Activated T-helper 1 cell treated with Interleukin-2 at 50 U/mL for 16 hours (primary cell): ENCODE data around the gene TMEM242.

Experiments used
- DNase-seq: peaks from one replicate; pipeline ENCODE4 v3.0.0-alpha.2; 2020; ENCODE audit warnings: low read depth

The TMEM242 gene

DNA sequence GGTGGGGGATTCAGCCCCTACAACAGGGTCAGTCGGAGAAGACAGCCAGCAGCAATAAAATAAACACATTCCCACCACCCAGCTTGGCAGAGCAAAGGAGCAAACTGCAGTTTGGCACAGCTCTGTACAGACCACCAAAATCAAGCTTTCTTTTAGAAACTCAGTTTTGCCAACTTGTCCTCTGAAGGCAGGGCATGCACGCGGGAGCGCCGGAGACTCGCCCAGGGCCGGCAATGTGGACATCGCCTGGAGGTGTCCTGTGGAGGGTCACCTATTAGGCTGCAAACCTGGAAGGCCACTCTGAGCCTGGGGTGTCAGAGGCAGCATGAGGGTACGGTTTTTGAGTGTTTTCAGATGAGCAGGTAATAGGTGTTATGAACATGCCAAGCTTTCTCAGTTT is 34.7 kb downstream of the TMEM242 start:
- no peak for DNase-seq

DNA sequence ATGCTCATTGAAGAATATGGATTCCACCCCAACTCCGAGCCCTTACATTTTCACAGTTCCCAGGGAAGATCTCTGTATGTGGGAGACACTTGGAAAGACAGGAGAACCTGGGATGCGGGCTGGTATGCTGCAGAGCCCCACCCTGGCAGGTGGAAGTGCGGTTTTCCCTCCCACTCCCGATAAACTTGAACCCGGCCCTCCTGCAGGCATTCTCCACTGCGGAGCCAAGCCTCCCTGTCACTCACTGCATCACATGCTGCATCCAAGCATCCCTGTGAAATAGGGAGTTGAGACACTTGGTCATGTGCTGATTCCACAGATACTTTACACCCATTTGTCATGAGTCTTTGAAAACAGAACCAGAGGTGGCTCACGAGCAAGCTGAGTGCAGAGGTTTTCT is 35.4 kb downstream of the TMEM242 start:
- no peak for DNase-seq

GRCh38 chr6:157287247-157287850 is 36.0 kb downstream of the TMEM242 start:
- DNase-seq, result no peak

- no peak for DNase-seq
Measured at GRCh38 chr6:157285422-157285779, 37.9 kb downstream of the TMEM242 start.

GRCh38 chr6:157284738-157285421 is 38.4 kb downstream of the TMEM242 start:
- DNase-seq, result no peak

DNA sequence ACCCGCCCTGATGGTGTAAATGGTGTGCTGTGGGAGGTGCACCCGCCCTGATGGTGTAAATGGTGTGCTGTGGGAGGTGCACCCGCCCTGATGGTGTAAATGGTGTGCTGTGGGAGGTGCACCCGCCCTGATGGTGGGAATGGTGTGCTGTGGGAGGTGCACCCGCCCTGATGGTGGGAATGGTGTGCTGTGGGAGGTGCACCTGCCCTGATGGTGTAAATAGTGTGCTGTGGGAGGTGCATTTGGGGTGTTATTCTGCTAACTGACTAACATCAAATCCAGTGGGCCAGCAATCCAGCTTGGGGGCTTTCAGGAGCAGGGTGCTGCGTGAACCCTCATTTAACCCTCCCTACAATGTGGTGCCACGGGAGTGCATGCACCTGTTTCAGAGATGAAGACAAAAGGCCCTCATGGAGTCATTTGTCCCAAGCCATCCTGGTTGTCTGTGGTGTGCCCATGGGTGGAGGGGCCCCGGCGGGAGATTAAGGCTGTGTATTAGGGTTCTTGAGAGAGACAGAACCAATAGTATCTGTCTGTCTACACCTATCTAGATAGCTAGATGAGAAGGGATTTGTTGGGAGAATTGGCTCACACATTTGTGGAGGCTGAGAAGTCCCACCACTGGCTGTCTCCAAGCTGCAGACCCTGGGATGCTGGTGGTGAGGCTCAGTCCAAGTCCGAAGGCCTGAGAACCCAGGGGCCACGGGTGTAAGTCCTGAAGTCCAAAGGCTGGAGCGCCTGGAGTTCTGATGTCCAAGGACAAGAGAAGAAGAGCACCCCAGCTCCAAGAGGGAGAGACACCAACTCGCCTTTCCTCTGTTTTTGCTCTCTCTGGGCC is 39.2 kb downstream of the TMEM242 start:
- DNase-seq, result no peak

- DNase-seq, result no peak
Measured at GRCh38 chr6:157283330-157283898, 39.9 kb downstream of the TMEM242 start.

GRCh38 chr6:157282284-157282683 is 41.0 kb downstream of the TMEM242 start:
- no peak for DNase-seq

- no peak for DNase-seq
Measured at GRCh38 chr6:157281570-157281969, 41.7 kb downstream of the TMEM242 start.

- no peak for DNase-seq
Measured at GRCh38 chr6:157280947-157281346, 42.4 kb downstream of the TMEM242 start.

DNA sequence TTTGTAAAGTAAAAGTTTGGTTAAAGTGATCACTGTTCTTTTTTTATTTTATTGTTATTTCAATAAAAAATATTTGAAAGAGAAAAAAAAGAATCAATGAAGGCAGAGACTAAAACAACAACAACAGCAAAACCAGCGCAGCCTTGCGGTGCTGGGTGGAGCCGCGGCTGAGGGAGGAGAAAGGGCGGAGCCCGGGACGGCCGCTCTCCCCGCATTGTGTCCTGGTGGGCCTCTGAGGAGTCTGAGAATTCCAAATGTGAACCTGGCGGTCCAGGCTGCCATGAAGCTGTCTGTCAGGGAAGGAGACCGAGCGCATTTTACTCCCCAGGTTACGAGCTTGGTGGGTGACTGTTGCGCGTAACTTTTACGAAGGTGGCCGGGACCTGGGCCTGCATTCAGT is 43.2 kb downstream of the TMEM242 start:
- DNase-seq, result no peak

DNA sequence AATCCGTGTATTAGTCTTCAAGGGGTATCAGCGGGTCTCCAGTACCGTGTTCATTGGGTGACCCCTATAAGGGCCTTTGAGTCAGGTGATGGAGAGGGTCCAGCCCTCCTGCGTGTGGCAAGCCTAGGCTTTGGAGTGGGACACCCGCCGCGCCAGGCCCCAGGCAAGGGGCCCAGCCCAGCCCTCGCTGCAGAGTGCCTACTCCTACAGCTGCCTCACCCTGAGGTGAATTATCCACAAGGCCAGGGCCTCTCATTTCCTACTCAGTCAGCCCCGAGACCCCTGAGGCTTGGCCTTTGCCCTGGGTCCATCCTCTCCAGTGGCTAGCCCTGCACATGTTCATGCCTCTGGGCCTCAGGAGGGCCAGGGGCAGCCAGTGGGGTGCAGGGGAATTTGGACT is 45.1 kb downstream of the TMEM242 start:
- no peak for DNase-seq

DNA sequence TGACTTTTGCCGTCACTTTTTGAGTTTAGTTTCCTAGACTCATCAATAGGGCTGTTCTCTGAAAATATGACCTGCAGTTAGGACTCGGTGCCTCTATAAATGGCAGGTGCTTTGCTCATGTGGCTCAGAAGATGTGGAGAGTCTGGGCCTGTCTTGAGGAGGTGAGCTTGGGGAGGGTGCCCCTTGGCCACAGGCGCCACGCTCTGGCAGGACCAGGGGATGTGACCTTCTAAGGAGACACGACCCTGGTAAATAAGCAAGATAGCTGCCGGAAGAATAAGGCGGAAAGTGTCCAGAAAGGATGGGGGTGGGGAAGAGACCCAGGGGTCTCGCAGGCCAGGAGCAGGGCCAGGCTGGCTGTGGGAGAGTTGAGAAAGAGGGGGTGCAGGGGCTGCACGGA is 46.6 kb downstream of the TMEM242 start:
- DNase-seq, result no peak

DNA sequence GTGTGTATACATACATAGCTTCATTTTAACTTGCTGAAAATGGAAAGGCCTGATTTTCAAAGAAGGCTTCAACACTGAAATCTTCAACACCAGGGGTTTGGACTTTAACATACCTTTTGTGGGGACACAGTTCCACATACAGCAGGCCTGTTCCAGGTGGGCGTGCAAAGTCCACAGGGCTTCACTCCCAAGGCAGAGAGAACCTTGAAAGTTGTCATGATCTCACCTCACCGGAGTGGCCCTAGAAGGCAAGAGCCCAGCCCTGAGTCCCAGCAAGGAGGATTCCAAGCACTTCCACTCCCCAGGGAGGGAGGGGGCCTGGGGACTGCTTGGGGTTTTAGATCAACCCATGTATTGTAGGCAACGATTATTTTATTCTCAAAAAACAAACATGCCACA is 47.2 kb downstream of the TMEM242 start:
- DNase-seq, result no peak

- peak; percentile 75 for DNase-seq
Measured at GRCh38 chr6:157274471-157275226, 48.7 kb downstream of the TMEM242 start.

DNA sequence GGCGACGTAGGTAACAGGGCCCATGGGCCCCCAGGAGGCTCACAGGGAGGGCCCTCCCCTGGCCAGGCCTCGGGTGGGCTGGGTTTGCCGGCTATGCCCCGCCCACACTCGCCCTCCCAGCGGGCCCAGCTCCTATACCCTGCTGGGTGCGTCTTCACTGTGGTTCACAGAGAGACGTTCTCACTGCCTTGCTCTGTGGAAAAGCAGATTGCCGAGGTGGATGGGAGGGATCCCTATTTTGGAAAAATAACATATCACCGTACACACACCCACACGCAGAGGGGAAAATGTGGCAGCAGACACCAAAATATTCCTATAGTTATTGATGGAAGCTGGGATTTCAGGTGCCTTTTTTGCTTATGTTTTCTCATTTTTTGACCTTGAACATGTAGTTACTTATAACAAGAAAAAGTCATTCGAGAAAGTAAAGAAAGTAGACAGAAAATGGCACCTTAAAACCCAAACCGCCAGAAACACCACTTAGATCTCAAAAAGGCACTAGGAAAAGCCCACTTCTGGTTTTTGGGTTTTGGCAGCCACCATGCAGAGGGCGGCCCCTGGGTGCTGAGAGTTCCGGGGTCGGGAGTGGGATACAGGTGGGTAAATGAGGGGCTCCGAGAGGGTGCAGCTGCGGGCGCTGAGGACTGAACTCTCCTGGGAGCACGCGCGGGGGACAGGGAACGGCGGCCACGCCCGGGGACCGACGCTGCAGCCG is 49.4 kb downstream of the TMEM242 start:
- peak; percentile 49 for DNase-seq

DNA sequence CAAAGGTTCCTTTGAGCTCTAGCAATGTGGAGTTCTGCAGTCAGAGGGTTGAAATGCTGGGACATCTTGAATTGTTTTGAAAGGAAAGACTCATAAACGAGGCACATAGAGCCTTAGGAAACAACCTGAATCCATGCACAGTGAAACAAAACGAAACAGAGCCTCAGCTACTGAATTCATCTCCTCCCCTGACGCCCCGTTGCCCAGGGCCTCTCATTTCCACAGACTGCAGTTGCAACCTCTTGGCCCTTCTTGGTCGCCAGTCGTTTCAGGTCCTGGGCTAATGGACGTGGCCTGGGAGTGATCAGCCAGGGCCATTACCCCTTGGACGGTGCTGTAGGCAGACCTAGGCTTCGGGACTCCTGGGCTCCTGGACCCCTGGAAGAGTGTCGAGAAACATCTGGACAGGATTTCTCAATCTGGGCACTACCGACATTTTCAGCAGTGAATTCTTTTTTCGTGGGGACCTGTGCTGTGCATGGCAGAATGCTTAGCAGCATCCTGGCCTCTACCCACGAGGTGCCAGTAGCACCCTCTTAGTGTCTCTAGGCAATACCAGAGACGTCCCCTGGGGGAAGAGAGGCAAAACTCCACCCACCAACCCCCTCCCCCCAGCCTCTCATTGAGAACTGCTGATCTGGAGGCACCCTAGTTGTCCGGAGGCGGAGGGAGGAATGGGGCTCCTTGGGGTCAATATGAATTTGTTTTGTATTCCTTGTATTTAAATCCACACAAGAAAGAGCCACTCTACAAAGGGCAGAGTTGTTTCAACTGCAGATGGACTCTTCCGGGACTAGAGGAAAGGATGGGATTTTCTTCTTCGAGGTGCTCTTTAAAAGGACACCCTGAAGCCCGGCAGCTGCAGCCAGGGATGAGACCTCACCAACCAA is 50.2 kb downstream of the TMEM242 start:
- no peak for DNase-seq

- DNase-seq, result no peak
Measured at GRCh38 chr6:157272372-157272771, 50.9 kb downstream of the TMEM242 start.

- DNase-seq, result no peak
Measured at GRCh38 chr6:157271911-157272310, 51.4 kb downstream of the TMEM242 start.

- DNase-seq, result no peak
Measured at GRCh38 chr6:157271441-157271840, 51.9 kb downstream of the TMEM242 start.
